ENCODE results near the gene NFATC1. TPM values are rescaled to one million over a fixed set of nuclear protein-coding genes. Genes with fewer than 3 reads are reported as not detected.

Gene NFATC1
- total RNA-seq, 1 experiment from 2014 or later: 4.5 TPM

DNA sequence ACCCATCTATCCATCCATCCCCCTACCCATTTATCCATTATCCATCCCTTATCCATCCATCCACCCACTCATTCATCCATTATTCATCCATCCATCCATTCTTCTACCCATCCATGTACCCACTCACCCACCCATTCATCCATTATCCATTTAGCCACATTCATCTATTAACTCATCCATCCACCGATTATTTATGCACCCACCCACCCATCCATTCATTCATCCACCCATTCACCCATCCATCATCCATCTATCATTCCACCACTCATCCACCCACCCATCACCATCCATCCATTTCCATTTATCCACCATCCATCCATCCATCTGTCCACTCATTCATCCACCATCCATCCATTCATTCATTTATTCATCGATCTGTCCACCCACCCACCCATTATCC is 146.5 kb downstream of the NFATC1 start:
- Histone ChIP-seq H3K27me3 (no peaks in the 10 kb centered on the region), H3K4me3 (no peak overlapping the region)

GRCh38 chr18:79542876-79543750 is 147.4 kb downstream of the NFATC1 start:
- Histone ChIP-seq H3K27me3 (no peaks in the 10 kb centered on the region), H3K36me3 (no peaks in the 10 kb centered on the region), H3K4me3 (no peak overlapping the region), H3K9me3 (no peaks in the 10 kb centered on the region)
- DNase-seq: no peak

More for the DNA sequence above, 146.5 kb downstream of the NFATC1 start:
- H3K9me3 ChIP-seq: no peaks in the 10 kb centered on the region
- no peak for DNase-seq
- H3K36me3 ChIP-seq: no peaks in the 10 kb centered on the region

DNA sequence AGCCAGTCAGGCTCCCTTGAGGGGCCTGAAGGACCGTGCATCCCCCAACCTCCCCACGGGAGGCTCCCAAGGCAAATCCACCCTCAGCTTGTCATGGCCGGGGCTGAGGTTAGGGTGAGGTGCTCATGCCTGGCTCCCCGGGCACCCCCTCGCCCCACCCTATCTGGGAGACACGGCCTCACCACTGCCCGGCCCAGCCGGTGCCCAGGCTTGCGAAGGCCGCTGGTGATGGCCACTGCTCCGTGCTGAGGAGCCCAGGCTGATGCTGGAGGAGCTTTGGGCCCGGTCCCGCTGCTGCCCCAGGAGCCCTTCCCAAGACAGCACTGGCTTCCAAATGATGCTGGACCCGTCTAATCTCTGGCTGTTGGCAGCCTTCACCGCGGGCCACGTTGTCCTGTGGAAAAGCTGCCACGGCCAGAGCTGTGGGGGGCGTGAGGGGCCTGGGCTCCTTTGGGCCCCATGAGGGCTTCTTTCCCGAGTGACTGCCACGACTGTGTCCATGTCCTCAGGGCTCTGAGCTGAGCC is 148.2 kb downstream of the NFATC1 start:
- Histone ChIP-seq H3K9me3 (no peaks in the 10 kb centered on the region), H3K4me3 (no peak overlapping the region), H3K36me3 (no peaks in the 10 kb centered on the region), H3K27me3 (no peaks in the 10 kb centered on the region)
- DNase-seq: no peak

GRCh38 chr18:79544386-79544963 is 148.7 kb downstream of the NFATC1 start:
- H3K27me3 ChIP-seq: no peaks in the 10 kb centered on the region
- no peak for DNase-seq
- H3K9me3 ChIP-seq: no peaks in the 10 kb centered on the region
- H3K4me3 ChIP-seq: no peak overlapping the region
- H3K36me3 ChIP-seq: no peaks in the 10 kb centered on the region

- no peak for DNase-seq
- no peaks in the 10 kb centered on the region for H3K9me3 ChIP-seq
- H3K27me3 ChIP-seq: no peaks in the 10 kb centered on the region
- H3K4me3 ChIP-seq: no peak overlapping the region
- no peaks in the 10 kb centered on the region for H3K36me3 ChIP-seq
These were observed 149.5 kb downstream of the NFATC1 start for GRCh38 chr18:79545255-79545654.

GRCh38 chr18:79545736-79546171 is 150.0 kb downstream of the NFATC1 start:
- Histone ChIP-seq H3K36me3 (no peaks in the 10 kb centered on the region), H3K4me3 (no peak overlapping the region), H3K9me3 (no peaks in the 10 kb centered on the region), H3K27me3 (no peaks in the 10 kb centered on the region)
- DNase-seq: no peak

- Histone ChIP-seq H3K4me3 (no peak overlapping the region), H3K9me3 (no peaks in the 10 kb centered on the region), H3K36me3 (no peaks in the 10 kb centered on the region), H3K27me3 (no peaks in the 10 kb centered on the region)
- DNase-seq: no peak
These were observed 151.1 kb downstream of the NFATC1 start for GRCh38 chr18:79546781-79547272.

- Histone ChIP-seq H3K9me3 (no peaks in the 10 kb centered on the region), H3K36me3 (no peaks in the 10 kb centered on the region), H3K27me3 (no peaks in the 10 kb centered on the region), H3K4me3 (no peak overlapping the region)
- DNase-seq: no peak
These were observed 151.8 kb downstream of the NFATC1 start for GRCh38 chr18:79547413-79548076.

DNA sequence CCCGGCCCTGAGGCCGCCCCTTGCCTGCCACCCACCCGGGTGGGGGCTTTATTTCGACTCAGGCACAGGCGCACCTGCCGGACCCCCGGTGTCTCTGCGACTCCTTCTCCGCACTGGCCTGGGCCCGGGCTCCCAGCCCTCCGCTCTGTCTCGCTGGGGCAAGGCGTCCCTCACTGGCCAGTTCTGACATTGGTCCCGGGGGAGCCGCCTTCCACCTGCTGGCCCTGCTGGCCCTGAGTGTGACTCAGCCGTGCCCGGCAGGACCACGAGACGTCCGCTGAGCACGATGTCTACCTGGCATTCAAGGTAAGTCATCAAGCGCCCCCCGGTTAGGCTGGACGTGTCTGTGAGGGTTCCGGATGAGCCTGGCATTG is 152.3 kb downstream of the NFATC1 start:
- Histone ChIP-seq H3K27me3 (no peaks in the 10 kb centered on the region), H3K36me3 (no peaks in the 10 kb centered on the region), H3K4me3 (no peak overlapping the region), H3K9me3 (no peaks in the 10 kb centered on the region)
- no peak for DNase-seq

DNA sequence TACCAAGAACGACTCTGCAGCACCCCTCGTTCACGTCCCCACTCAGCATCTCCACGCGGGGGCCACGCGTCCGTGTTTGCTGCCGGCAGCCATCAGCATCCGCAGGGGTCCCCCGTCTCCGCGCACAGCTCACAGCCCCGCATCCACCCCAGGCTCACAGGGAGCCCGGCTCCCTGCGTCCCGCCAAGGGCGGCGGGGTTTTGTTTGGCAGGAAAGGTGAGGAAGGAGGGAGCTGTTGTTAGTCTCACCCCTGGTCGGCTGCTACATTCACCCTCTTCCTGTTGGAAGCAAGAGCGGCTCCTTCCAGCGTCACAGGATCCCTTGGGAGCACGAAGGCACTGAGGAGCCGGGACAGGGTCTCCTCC is 152.9 kb downstream of the NFATC1 start:
- Histone ChIP-seq H3K36me3 (no peaks in the 10 kb centered on the region), H3K27me3 (no peaks in the 10 kb centered on the region), H3K4me3 (no peak overlapping the region), H3K9me3 (no peaks in the 10 kb centered on the region)
- DNase-seq: no peak

DNA sequence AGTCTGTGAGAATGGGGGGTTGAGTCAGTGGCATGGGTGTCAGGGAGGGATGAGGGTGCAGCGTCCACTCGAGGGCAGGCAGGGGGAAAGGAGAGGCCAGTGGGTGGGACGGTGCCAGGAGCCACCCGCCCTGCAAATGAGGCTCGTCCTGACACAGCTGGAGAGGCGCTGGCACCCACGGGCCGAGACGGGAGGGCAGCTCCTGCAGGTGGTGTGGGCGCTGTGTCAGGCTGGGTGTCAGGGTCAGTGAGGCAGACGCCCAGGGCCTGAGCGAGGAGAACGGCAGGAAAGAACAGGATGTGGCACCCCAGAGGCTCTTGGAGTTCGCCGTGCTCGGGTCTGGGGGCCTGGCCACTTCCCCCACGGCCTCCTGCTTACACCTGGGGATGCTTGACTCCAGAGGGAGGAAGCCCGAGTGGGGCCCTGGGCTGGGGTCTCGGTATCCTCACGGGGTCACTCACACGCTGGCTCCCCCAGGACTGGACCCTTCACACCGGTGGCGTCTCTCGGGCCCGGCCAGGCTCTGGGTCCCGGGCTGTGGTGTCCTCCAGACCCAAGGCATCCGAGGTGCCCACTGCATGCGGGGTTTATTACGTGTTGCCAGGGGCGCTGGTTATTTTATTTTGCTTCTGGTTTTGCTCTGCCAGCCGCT is 153.4 kb downstream of the NFATC1 start:
- DNase-seq: no peak
- Histone ChIP-seq H3K36me3 (no peaks in the 10 kb centered on the region), H3K27me3 (no peaks in the 10 kb centered on the region), H3K4me3 (no peak overlapping the region), H3K9me3 (no peaks in the 10 kb centered on the region)

GRCh38 chr18:79549638-79550000 is 153.9 kb downstream of the NFATC1 start:
- H3K4me3 ChIP-seq: no peak overlapping the region
- H3K27me3 ChIP-seq: no peaks in the 10 kb centered on the region
- H3K9me3 ChIP-seq: no peaks in the 10 kb centered on the region
- no peak for DNase-seq
- H3K36me3 ChIP-seq: no peaks in the 10 kb centered on the region

GRCh38 chr18:79552140-79552631 is 156.5 kb downstream of the NFATC1 start:
- H3K9me3 ChIP-seq: no peaks in the 10 kb centered on the region
- no peaks in the 10 kb centered on the region for H3K27me3 ChIP-seq

GRCh38 chr18:79552696-79553095 is 157.0 kb downstream of the NFATC1 start:
- H3K36me3 ChIP-seq: no peaks in the 10 kb centered on the region
- DNase-seq: no peak
- H3K9me3 ChIP-seq: no peaks in the 10 kb centered on the region
- H3K27me3 ChIP-seq: no peaks in the 10 kb centered on the region
- no peak overlapping the region for H3K4me3 ChIP-seq

More at GRCh38 chr18:79552140-79552631, 156.5 kb downstream of the NFATC1 start:
- H3K4me3 ChIP-seq: no peak overlapping the region
- DNase-seq: no peak
- no peaks in the 10 kb centered on the region for H3K36me3 ChIP-seq

DNA sequence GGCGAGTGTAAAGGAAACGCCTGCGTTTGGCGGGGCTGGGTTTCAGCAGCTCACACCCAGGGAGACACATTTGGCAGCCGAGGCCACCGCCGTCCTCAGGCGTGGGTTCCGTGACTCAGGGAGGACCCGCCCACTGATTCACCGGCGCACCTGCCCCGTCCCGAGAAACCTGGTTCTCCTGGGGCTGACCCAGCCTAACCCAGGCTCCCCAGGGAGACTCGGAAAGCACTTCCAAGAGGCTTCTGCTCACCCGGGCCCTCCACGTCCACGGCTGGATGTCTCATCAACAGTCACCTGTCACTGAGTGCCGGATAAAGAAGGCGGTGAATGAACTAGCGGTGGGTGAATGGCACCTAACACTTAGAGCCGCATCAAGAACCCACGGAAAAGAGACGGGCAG is 157.4 kb downstream of the NFATC1 start:
- Histone ChIP-seq H3K9me3 (no peaks in the 10 kb centered on the region), H3K36me3 (no peaks in the 10 kb centered on the region)
- DNase-seq: no peak

GRCh38 chr18:79553696-79554095 is 158.0 kb downstream of the NFATC1 start:
- no peak for DNase-seq
- Histone ChIP-seq H3K4me3 (no peak overlapping the region), H3K36me3 (no peaks in the 10 kb centered on the region), H3K9me3 (no peaks in the 10 kb centered on the region), H3K27me3 (no peaks in the 10 kb centered on the region)

More for the DNA sequence above, 157.4 kb downstream of the NFATC1 start:
- Histone ChIP-seq H3K27me3 (no peaks in the 10 kb centered on the region), H3K4me3 (no peak overlapping the region)

DNA sequence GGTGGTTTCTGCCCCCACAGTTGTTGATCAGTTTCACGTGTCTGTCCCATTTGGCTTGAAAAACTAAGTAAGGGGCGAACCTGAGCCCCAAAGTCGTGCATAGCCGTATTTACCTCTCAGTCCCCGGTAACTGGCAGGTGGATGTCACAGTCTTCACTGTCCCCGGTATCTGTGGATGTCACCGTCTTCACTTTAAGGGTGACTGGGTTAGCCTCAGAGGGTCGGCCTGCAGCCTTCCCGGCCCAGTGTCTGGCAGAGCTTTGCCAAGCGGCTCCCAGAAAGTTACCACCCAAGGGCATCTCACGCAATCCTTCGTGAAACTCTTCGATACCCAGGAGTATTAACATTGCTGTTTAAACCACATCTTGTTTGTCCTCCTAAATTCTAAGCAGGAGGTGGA is 158.6 kb downstream of the NFATC1 start:
- H3K9me3 ChIP-seq: no peaks in the 10 kb centered on the region
- no peak overlapping the region for H3K4me3 ChIP-seq
- H3K36me3 ChIP-seq: no peaks in the 10 kb centered on the region
- no peak for DNase-seq
- H3K27me3 ChIP-seq: no peaks in the 10 kb centered on the region
